GM12865 (cell line): ENCODE data around the gene FSIP1.
A peak's percentile ranks its signal among the peaks of the same experiment; 100 is the strongest.

Experiments
- DNase-seq: peaks from one replicate; pipeline ENCODE4 v3.0.0; 2010; ENCODE audit warnings: low read depth
- H3K4me3 ChIP-seq: 2 replicates; pipeline ENCODE4 v1.5.1; 2011; ENCODE audit warnings: mild to moderate bottlenecking, low read depth, low read length, control low read depth
- CTCF ChIP-seq: IDR thresholded peaks from 2 replicates; pipeline ENCODE4 v1.5.1; 2011; ENCODE audit warnings: low read length, control low read depth, low read depth, inconsistent platforms; ENCODE audit not compliant: insufficient read depth; ENCODE audit errors: missing control alignments

Gene FSIP1

GRCh38 chr15:39555885-39556284 lies 226.8 kb downstream of the FSIP1 start:
- no peak overlapping the region for H3K4me3 ChIP-seq
- DNase-seq: no peak
- TF ChIP-seq CTCF: no peak

DNA sequence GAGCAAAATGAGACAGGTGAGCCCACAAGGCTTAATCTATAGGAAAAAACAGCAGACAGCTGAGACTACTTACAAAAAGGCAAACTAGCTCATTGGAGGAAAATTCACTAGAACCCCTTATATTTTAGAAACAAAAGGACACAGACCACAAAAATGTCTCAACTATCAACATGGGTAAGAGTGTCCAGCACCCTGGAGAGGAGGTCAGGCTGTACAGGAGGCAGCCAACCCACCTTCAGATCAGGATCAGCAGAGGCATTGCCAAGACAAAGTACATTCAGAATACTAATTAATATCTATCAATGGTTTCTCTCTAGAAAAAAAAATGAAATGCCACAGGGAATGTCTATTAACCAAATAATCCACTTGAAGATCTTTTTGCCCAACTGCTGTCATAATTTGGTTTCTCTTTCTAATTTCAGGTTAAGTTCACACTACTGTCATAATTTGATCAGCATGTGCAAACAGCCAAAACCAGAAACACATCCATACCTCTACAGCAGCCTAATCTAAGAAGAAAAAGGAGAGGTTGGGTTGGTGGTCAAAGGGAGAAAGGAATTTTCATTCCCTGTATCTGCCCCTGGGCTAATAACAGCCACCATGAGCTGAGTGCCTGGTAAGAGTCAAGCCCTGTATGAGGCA lies 227.8 kb downstream of the FSIP1 start:
- no peak overlapping the region for H3K4me3 ChIP-seq
- no peak for TF ChIP-seq CTCF
- DNase-seq: peak; percentile 37

DNA sequence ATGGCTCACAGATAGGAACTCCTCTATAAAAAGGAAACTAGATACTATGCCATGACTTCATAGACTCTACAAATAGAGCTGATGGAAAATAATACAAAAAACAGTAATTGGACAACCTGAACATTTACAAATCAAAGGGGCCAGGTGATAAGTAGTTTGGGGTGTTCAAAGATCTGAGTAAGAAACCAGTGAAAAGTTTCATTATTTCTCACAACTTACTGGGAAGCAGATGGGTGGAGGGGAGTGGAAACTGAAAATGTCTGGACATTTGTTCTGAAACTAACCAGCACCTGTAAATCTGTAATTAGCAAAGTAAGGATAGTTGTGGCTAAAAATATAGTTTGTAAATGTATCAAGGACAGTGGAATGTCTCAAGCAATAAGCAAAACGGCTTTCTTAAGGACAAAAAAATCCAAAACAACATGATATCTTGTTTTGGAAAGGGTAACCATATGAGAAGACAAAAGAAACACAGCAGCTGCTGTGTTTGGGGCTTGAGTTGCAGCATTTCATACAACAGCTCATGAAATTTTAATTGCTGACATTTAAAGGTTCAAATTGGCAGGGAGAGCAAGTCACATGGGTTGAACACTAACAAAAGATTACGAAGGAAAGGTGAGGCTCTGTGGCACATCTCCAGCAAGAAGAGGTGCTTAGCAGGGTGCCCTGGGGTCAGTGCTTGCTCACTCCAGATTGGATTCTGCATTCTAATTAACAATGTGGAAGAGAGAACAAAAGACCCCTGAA lies 228.5 kb downstream of the FSIP1 start:
- H3K4me3 ChIP-seq: no peak overlapping the region
- DNase-seq: peak; percentile 58
- TF ChIP-seq CTCF: no peak

- DNase-seq: no peak
- no peak for TF ChIP-seq CTCF
- H3K4me3 ChIP-seq: no peak overlapping the region
These were observed 230.1 kb downstream of the FSIP1 start for GRCh38 chr15:39552556-39552955.

DNA sequence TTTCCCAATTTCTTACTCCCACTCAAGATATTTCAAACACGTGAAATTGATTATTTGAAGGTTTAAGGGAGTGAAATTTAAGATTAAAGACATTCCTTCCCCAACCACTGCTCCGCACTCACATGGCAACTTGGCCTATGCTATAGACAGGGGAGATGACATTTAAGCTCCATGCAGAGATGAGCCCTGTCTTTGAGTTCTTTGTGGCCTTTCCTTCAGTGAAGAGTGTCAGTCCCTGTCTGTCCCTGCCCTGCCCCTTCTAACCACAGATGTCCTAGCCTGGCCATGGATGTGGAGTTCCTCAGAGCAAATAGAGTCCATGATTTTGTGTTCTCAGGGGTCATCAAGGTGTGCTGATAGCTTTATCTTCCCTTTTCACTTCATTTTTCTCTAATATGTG lies 231.2 kb downstream of the FSIP1 start:
- DNase-seq: no peak
- no peak overlapping the region for H3K4me3 ChIP-seq
- no peak for TF ChIP-seq CTCF
